OCI-LY1 (cell line): ENCODE measurements around the gene NAV2.

Source experiments
- EZH2 ChIP-seq: fragments of 200-600 bp; sonication (generic), shearing (Covaris generic); IDR thresholded peaks from 2 replicates; pipeline ENCODE4 v1.8.0; 2017; ENCODE audit warnings: borderline replicate concordance, mixed run types, mild to moderate bottlenecking, antibody characterized with exemption, low read length, moderate library complexity, mixed read lengths
- TF ChIP-seq, protein P1 (sequence below): fragments of 200-600 bp; sonication (generic), shearing (Covaris generic); IDR thresholded peaks from 2 replicates; pipeline ENCODE4 v1.5.1; 2017; ENCODE audit warnings: mild to moderate bottlenecking, antibody characterized with exemption, low read length, moderate library complexity, mixed read lengths

DNA sequence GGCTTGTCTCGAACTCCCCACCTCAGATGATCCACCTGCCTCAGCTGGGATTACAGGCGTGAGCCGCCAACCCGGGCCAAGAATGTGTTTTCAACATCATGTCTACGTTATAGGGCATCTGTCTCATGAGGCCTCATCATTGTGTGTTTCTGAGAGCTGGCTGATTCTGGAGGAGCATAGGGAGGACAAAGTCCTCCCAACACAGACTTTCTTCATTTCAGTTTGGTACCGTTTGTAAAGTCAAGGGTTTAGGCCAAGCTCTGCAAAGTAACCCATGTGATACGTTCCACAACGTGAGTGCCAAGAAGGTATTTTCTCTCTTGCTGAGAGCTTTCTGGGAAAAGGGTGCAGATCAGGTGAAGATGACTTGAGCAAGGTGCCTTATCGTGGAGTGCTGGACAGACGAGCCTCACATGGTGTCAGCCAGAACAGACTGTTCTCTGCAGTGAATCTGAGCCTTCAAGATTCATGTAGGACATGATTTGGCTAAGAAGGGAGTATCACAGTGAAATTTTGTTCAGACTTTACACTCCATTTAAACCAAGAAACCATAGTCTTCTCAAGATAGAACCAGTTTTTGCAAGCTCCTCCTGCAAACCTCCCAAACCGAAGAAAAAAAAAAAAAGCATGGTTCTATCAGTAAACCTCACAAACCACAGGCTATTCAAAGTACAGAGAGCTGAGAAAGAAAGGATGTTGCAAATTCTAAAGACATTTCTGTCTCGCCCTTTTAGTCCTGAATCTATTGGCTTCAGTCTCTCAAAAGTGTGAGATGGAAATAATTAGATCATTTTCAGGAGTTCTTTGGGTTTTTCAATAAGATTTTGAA is 376.0 kb downstream of the NAV2 start:
- TF ChIP-seq, protein P1, sequence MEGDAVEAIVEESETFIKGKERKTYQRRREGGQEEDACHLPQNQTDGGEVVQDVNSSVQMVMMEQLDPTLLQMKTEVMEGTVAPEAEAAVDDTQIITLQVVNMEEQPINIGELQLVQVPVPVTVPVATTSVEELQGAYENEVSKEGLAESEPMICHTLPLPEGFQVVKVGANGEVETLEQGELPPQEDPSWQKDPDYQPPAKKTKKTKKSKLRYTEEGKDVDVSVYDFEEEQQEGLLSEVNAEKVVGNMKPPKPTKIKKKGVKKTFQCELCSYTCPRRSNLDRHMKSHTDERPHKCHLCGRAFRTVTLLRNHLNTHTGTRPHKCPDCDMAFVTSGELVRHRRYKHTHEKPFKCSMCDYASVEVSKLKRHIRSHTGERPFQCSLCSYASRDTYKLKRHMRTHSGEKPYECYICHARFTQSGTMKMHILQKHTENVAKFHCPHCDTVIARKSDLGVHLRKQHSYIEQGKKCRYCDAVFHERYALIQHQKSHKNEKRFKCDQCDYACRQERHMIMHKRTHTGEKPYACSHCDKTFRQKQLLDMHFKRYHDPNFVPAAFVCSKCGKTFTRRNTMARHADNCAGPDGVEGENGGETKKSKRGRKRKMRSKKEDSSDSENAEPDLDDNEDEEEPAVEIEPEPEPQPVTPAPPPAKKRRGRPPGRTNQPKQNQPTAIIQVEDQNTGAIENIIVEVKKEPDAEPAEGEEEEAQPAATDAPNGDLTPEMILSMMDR = no peak
- TF ChIP-seq EZH2 = no peak
